Skin epidermis (tissue), 12 donors: ENCODE data around the gene CDH7.

Experiments used
- H3K27ac ChIP-seq, 21 experiments: fragments of 200-600 bp; sonication (generic) in 11 of 21; one replicate each; pipeline ENCODE4 v1.5.0; 2020; ENCODE audit warnings: mild to moderate bottlenecking in 3 of 21, inconsistent platforms in 2 of 21, moderate library complexity in 2 of 21
- H3K4me3 ChIP-seq, 7 experiments: fragments of 200-600 bp; sonication (generic) in 2 of 7; one replicate each; pipeline ENCODE4 v1.5.0; 2020; ENCODE audit warnings: inconsistent platforms in 2 of 7, mild to moderate bottlenecking in 2 of 7, moderate library complexity in 1 of 7

The CDH7 gene, protein sequence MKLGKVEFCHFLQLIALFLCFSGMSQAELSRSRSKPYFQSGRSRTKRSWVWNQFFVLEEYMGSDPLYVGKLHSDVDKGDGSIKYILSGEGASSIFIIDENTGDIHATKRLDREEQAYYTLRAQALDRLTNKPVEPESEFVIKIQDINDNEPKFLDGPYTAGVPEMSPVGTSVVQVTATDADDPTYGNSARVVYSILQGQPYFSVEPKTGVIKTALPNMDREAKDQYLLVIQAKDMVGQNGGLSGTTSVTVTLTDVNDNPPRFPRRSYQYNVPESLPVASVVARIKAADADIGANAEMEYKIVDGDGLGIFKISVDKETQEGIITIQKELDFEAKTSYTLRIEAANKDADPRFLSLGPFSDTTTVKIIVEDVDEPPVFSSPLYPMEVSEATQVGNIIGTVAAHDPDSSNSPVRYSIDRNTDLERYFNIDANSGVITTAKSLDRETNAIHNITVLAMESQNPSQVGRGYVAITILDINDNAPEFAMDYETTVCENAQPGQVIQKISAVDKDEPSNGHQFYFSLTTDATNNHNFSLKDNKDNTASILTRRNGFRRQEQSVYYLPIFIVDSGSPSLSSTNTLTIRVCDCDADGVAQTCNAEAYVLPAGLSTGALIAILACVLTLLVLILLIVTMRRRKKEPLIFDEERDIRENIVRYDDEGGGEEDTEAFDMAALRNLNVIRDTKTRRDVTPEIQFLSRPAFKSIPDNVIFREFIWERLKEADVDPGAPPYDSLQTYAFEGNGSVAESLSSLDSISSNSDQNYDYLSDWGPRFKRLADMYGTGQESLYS

DNA sequence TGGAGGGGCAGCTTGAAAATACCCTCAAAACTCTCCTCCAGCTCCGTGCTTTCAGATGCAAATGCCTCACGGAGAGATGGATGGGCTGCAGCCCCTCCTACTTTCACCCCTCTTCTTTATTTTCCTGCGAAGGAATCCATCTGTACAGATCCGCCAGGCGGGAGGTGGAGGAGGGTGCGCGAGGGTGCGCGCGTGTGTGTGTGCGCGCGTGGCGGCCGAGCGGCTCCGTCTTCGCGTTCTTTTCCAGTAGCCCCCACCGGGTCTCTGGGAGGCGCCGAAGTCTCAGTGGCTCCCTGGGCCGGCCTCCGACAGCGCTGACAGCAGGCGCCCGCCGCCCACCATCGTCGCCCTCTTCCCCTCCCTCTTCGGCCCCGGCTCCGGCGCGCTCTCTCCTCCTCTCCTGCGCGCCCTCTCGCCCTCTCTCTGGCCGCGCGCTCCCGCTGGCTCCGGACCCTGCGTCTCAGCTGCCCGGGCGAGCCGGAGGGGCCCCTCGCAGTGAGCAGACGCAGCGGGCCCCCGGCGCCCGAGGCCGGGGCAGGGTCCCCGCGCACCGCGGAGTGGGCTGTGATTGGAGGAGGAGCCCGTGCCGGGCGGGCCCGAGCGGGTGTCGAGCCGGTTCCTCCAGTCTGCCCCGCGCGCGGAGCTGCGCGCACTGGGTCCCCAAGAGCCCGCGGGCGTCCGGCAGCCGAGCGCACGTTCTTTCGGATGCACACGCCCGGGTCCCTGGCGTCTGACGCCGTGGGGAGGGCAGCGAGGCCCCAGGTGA, at the start of gene CDH7:
TSS of gene CDH7 (plus strand) at position 624 of the 766 bp plus-strand sequence. CDS start 11,831 bp downstream, outside the sequence.
- Histone ChIP-seq H3K27ac (no peak within 1 kb of the TSS), H3K4me3 (peak within 1 kb of the TSS; percentile 6 to 34 (median 24))

DNA sequence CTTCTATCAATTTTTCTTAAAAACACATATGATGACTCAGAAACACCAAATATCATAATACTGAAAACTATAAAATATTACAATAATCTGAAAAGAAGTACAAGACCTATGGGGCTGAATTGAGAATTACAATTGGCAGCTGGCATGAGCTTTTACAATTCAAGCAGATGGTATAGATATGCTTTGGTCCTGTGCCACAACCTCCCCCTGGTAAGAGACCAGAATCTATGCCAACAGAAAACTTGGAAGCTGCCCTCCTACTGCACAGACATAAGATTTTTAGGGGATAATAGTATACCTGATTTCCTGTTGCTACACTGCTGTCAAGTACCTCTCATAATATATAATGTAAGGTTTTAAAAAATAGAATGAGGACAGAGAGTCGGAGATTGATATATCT, 46.8 kb upstream of the CDH7 start:
- no peak overlapping the region for H3K27ac ChIP-seq
- H3K4me3 ChIP-seq, result no peak overlapping the region

- Histone ChIP-seq H3K27ac (no peak overlapping the region), H3K4me3 (no peak overlapping the region)
These were observed 44.2 kb upstream of the CDH7 start for GRCh38 chr18:65706646-65707045.

DNA sequence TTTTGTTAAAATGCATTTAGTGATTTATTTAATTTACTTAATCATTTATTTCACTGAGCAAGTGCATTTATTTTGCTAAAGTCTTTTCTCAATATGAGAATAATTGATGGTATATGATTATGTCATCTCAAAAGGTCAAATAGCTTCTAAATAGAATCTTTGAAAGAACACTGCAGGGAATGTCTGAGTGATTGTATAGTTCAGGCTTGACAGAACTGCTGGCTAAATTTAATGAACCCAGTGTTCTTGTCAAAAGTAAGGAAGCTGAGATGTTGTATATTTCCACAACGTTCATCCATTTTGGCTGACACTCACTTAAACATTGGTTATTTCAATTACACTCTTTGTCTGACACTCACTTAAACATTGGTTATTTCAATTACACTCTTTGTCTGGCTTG, 39.3 kb upstream of the CDH7 start:
- Histone ChIP-seq H3K4me3 (no peak overlapping the region), H3K27ac (no peak overlapping the region)

GRCh38 chr18:65721619-65722018, 29.2 kb upstream of the CDH7 start:
- H3K4me3 ChIP-seq, result no peak overlapping the region
- H3K27ac ChIP-seq, result no peak overlapping the region

DNA sequence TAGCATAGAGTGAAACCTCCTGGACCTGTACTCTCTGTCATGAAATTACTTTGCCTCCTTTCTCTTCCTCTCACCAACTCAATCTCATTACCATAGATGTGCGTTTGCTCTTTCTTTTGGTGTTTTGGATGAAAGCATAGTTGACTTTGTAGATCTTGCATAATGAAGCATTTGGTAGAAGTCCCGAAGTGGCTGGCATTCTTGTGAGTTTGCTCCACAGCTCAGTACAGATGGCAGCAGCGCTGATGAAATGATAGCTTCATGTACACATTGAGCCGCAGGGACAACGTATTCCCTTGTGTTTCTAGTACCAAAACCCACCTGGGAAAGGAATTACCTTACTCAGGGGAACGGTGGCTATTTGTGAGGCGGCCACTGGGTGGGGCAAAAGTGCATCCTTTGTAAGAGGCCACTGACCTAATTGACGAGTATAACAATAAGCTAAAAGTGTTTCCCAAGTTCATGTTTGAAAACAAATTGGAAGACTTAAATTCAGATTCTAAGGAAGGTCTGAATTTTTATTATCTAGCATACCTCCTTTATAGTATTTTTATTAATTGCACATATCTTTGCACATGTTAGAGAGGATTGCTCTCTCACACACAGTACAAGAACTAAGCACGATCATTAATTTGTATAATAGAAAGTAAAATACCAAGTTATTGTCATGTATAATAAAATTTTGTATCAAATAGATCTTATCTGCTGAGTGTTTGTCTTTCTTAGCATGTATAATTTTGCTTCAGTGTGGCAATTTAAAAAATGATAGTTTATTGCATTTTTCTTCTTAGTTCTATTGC, 25.4 kb upstream of the CDH7 start:
- no peak overlapping the region for H3K4me3 ChIP-seq
- H3K27ac ChIP-seq, result no peak overlapping the region

- Histone ChIP-seq H3K27ac (no peak overlapping the region), H3K4me3 (no peak overlapping the region)
These were observed 15.7 kb upstream of the CDH7 start for GRCh38 chr18:65735155-65735554.

GRCh38 chr18:65737471-65737955, 13.3 kb upstream of the CDH7 start:
- H3K27ac ChIP-seq, result no peak overlapping the region
- H3K4me3 ChIP-seq, result no peak overlapping the region

DNA sequence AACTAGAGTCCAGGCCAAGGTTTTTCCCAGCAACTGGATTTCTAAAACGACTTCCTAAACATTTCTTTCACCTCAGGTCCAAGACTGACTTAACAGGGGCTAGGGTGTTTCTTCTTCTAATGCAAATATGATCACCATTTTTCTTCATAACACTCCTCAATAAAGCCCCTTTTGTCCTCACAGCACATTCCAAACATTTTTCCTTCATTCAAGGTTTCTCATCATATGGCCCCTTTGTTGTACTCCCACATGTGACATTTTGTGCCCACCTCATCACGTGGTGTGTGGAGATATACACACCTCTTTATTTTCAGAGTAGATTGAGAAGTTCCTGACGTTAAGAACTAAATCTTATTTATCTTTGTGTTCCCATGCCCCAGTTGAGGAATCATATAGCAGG, 3.9 kb upstream of the CDH7 start:
- Histone ChIP-seq H3K4me3 (no peak overlapping the region), H3K27ac (no peak overlapping the region)

DNA sequence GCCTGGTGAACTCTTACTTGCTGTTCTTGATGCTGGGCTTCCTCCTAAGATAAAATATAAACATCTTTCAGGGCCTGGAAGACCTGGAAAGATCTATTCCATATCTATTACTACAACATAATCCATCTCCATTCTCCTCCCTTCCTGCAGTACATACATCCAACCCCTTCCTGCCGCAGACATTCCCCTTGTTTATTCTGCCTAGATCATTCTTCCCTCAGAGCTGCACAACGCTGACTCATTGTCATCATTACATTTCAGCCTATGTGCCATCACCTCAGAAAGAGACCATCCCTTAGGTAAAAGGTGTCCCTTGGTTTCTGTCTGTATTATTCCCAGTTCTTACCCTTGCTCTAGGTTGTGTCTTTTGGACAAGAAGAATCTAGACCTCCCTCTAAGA, 2.5 kb upstream of the CDH7 start:
- Histone ChIP-seq H3K4me3 (no peak overlapping the region), H3K27ac (no peak overlapping the region)

GRCh38 chr18:65749841-65750240, 971 bp upstream of the CDH7 start:
- H3K4me3 ChIP-seq, result no peak overlapping the region

GRCh38 chr18:65751155-65752085, 608 bp downstream of the CDH7 start:
- Histone ChIP-seq H3K4me3 (peak overlapping the region; percentile 6 to 34 (median 24)), H3K27ac (no peak overlapping the region)

More at GRCh38 chr18:65749841-65750240, 971 bp upstream of the CDH7 start:
- no peak overlapping the region for H3K27ac ChIP-seq

DNA sequence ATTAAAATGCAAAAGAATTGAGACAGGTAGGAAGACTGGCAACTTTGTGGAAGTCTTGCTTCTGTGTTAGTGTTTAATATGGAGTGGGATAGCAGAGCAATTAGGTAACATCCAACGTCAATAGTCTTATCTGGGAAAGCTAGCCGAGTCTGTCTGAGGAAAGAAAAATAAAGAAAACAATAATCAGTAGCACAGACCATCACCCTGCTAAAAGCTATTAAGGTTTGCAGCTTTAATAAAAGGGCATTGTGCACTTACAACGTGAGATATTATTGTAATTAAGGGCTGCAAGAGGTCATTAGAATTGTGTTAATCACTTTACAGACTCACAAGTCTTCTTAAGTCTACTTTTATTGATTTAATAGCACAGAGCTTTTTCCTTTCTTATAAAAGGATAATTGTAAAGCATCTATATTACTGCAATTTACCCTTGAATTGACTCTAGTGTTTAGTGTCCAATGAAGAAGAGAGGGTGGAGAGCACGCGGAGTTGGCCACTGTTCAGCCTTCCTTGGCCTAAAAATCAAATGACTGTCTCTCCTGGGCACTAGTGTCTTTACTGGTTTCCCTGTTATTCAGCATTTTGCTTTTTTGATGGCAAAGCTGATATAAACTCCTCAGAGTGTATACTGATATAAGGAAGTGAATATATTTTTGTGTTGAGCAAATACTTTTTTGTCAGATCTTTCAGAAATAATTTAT, 2.0 kb downstream of the CDH7 start:
- Histone ChIP-seq H3K4me3 (no peak overlapping the region), H3K27ac (no peak overlapping the region)

GRCh38 chr18:65753520-65753919, 2.7 kb downstream of the CDH7 start:
- Histone ChIP-seq H3K4me3 (no peak overlapping the region), H3K27ac (no peak overlapping the region)

DNA sequence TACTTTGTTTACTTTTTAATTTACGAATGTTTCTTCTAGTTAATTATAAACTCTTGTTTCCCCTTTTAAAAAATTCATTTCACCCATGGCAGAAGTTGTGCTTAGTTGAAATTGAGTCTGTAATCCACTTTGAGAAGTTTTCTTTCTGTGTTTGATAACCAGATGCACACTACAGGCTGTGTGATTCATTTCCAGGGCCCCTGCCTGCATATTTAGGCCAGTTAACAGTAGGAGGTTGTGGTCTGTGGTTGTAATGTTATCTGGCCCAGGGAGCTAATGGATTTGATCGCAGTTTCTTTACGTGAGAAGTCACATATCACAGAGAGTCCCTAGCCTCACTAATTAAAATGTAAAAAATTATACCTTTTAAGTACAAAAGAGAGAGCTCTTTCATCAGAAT, 3.3 kb downstream of the CDH7 start:
- H3K4me3 ChIP-seq, result no peak overlapping the region

GRCh38 chr18:65755616-65756015, 4.8 kb downstream of the CDH7 start:
- no peak overlapping the region for H3K27ac ChIP-seq
- no peak overlapping the region for H3K4me3 ChIP-seq

More for the DNA sequence above, 3.3 kb downstream of the CDH7 start:
- no peak overlapping the region for H3K27ac ChIP-seq

DNA sequence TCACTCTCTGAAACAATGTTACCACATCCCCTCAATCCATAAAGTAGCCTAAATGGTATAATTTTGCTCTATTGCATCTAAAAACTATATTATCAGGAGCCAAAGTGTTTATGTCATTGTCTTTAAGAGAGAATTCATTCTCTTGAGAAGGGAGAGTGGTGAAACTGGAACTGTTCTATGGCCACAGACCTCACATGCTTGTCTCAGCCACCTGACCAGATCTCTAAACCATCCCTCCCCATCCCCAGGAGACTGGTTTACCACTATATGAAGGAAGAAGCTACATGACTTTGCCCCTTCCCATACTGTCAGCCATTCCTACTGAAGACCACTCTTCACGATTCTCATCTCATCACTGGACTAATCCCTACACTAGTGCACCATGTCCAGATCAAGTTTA, 9.6 kb downstream of the CDH7 start:
- Histone ChIP-seq H3K27ac (no peak overlapping the region), H3K4me3 (no peak overlapping the region)
